Endothelial cell of umbilical vein (primary cell): ENCODE results near the gene UBE2F. TPM values are rescaled to one million over a fixed set of nuclear protein-coding genes. Genes with fewer than 3 reads are reported as not detected.

Experiments
- BruUV-seq: library from RNA; stranded (reverse); fragments of 400-500 nt; replicated peaks from 2 replicates; lab custom pipeline; 2021; lab: Mats Ljungman, UMichigan
- CTCF ChIA-PET: fragments of 300-600, 350-600 bp; sonication (Branson Sonifier 250); formaldehyde crosslinking; loops from one replicate; lab custom pipeline; 2021; ENCODE audit warnings: antibody characterized with exemption, inconsistent platforms; lab: Charles Lee
- POLR2A ChIA-PET: fragments of 300-600, 350-600 bp; sonication (Branson Sonifier 250); formaldehyde crosslinking; loops from one replicate; lab custom pipeline; 2021; ENCODE audit warnings: antibody characterized with exemption, inconsistent platforms; lab: Charles Lee
- DNase-seq: peaks from one replicate; pipeline ENCODE4 v3.0.0-alpha.2; 2011; ENCODE audit warnings: low read depth, low spot score
- FAIRE-seq: peaks from 2 replicates; lab custom pipeline; 2011; peaks lifted over from hg19 to GRCh38; lab: Jason Lieb, UNC
- H2AFZ ChIP-seq: 2 replicates; pipeline ENCODE4 v1.6.0; 2012; ENCODE audit warnings: low read depth, low read length, control low read depth, inconsistent platforms
- H3K27ac ChIP-seq: 2 replicates; pipeline ENCODE4 v1.5.1; 2011; ENCODE audit warnings: low read depth, mild to moderate bottlenecking, control low read depth, low read length, moderate library complexity; ENCODE audit not compliant: insufficient read depth
- H3K27me3 ChIP-seq, 2 experiments: 2 replicates each; pipeline versions ENCODE4 v1.6.0 to v1.6.1; 2011; ENCODE audit warnings: low read length in 2 of 2, mixed read lengths in 1 of 2; ENCODE audit not compliant: control insufficient read depth in 2 of 2, insufficient read depth in 2 of 2
- H3K36me3 ChIP-seq, 2 experiments: 2 replicates in 1 of 2; 3 replicates in 1 of 2; pipeline ENCODE4 v1.5.1; 2011; ENCODE audit warnings: low read length in 2 of 2, mild to moderate bottlenecking in 1 of 2, moderate library complexity in 1 of 2; ENCODE audit not compliant: control insufficient read depth in 2 of 2, insufficient read depth in 2 of 2; ENCODE audit errors: extremely low read depth in 1 of 2
- H3K4me1 ChIP-seq: 3 replicates; pipeline ENCODE4 v1.5.1; 2011; ENCODE audit warnings: mild to moderate bottlenecking, low read length; ENCODE audit not compliant: control insufficient read depth, insufficient read depth; ENCODE audit errors: extremely low read depth
- H3K4me2 ChIP-seq: 2 replicates; pipeline ENCODE4 v1.6.1; 2011; ENCODE audit warnings: low read length, control low read depth, mixed read lengths; ENCODE audit not compliant: insufficient read depth
- H3K4me3 ChIP-seq, 3 experiments: fragments of 200-600 bp in 1 of 3; sonication (generic), shearing (Covaris generic) in 1 of 3; replicated peaks in 1 of 3; 2 replicates each; pipeline ENCODE4 v1.5.1; 2011 to 2016; ENCODE audit warnings: control low read depth in 3 of 3, low read length in 3 of 3, mild to moderate bottlenecking in 2 of 3, inconsistent platforms in 1 of 3, low read depth in 1 of 3, moderate library complexity in 1 of 3; ENCODE audit not compliant: insufficient read depth in 1 of 3
- H3K79me2 ChIP-seq: 2 replicates; pipeline ENCODE4 v1.6.0; 2012; ENCODE audit warnings: low read length, inconsistent platforms; ENCODE audit not compliant: control insufficient read depth, insufficient read depth
- H3K9ac ChIP-seq: replicated peaks from 2 replicates; pipeline ENCODE3; 2011; ENCODE audit warnings: low read length, control low read depth; ENCODE audit not compliant: insufficient read depth; ENCODE audit errors: extremely low read depth
- H3K9me1 ChIP-seq: replicated peaks from 3 replicates; pipeline ENCODE4 v1.6.0; 2011; ENCODE audit warnings: mild to moderate bottlenecking, low read length; ENCODE audit not compliant: control insufficient read depth, insufficient read depth; ENCODE audit errors: extremely low read depth
- H3K9me3 ChIP-seq: replicated peaks from 2 replicates; pipeline ENCODE4 v1.5.1; 2012; ENCODE audit warnings: low read length, inconsistent platforms; ENCODE audit not compliant: control insufficient read depth, insufficient read depth
- H4K20me1 ChIP-seq: replicated peaks from 2 replicates; pipeline ENCODE3; 2011; ENCODE audit warnings: mild to moderate bottlenecking, low read length; ENCODE audit not compliant: control insufficient read depth, insufficient read depth; ENCODE audit errors: extremely low read depth
- CTCF ChIP-seq, 2 donors: IDR thresholded peaks; 1 replicate in 1 of 2; 2 replicates in 1 of 2; pipeline ENCODE4 v1.5.1; 2011; ENCODE audit warnings: low read length in 2 of 2, mild to moderate bottlenecking in 2 of 2, moderate library complexity in 2 of 2, control low read depth in 1 of 2, inconsistent platforms in 1 of 2, low read depth in 1 of 2; ENCODE audit not compliant: insufficient read depth in 1 of 2; ENCODE audit errors: extremely low read depth in 1 of 2
- EZH2 ChIP-seq: IDR thresholded peaks from 2 replicates; pipeline ENCODE4 v1.6.1; 2012; ENCODE audit warnings: borderline replicate concordance, low read depth, mild to moderate bottlenecking, moderate library complexity, low read length, inconsistent platforms; ENCODE audit not compliant: severe bottlenecking
- FOS ChIP-seq: IDR thresholded peaks from 2 replicates; pipeline ENCODE4 v1.6.1; 2011; ENCODE audit warnings: mild to moderate bottlenecking, low read length, moderate library complexity, borderline replicate concordance; ENCODE audit not compliant: insufficient read depth
- MAX ChIP-seq: IDR thresholded peaks from 2 replicates; pipeline ENCODE4 v1.6.1; 2011; ENCODE audit not compliant: insufficient read depth, insufficient read length
- MYC ChIP-seq: IDR thresholded peaks from one replicate; pipeline ENCODE4 v1.6.1; 2011; ENCODE audit warnings: mild to moderate bottlenecking, low read depth, low read length
- POLR2A ChIP-seq: IDR thresholded peaks from 2 replicates; pipeline ENCODE4 v1.6.1; 2012; ENCODE audit warnings: low read depth, mild to moderate bottlenecking, control low read depth, low read length
- POLR2AphosphoS5 ChIP-seq: IDR thresholded peaks from 2 replicates; pipeline ENCODE4 v1.6.1; 2012; ENCODE audit warnings: low read depth, mild to moderate bottlenecking, control low read depth, low read length, moderate library complexity; ENCODE audit not compliant: insufficient read depth
- dilution Hi-C: fragments of 300-500 bp; cut with MboI; formaldehyde crosslinking; loops from one replicate; pipeline ENCODE4 v1.15.0; 2019; ENCODE audit warnings: low sequenced_read_pairs; ENCODE audit not compliant: extremely low pct_ligation_motif_present
- intact Hi-C: fragments of 100-400 bp; cut with micrococcal nuclease; formaldehyde crosslinking; loops from one replicate; pipeline ENCODE4 v1.10.0; 2022
- polyA plus RNA-seq, 4 experiments: library from polyadenylated mRNA; depleted of rRNA in 3 of 4; stranded (reverse) in 3 of 4; unstranded in 1 of 4; fragments of >200 nt; gene quantifications; 2 replicates each; pipeline versions ENCODE4 v1.2.1 to v1.2.3, GENCODE V29; 2011 to 2012; ENCODE audit warnings: missing spikeins in 1 of 4
- total RNA-seq: library from RNA; stranded (reverse); gene quantifications from 2 replicates; pipeline ENCODE4 v1.2.3, GENCODE V29; 2021

The UBE2F gene
- total and polyA plus RNA-seq, 2 donors (not counting 3 experiments of a cell fraction or from before 2014, with no cell fraction given) = 42.3 to 45.6 TPM

- DNase-seq (no peak), FAIRE-seq (no peak)
- H3K27ac ChIP-seq = no peak overlapping the region
- no peak overlapping the region for H3K4me2 ChIP-seq
- TF ChIP-seq EZH2 (no peak), FOS (no peak), CTCF (IDR thresholded peaks at IDR 0.05; ENCODE audit: extremely low read depth in 1 of 2, insufficient read depth in 1 of 2, low read depth in 1 of 2, low read length in 2 of 2) (no peak), POLR2AphosphoS5 (no peak), POLR2A (no peak), MYC (no peak), MAX (no peak)
- dilution Hi-C loops = no loop called here
- no peak overlapping the region for H2AFZ ChIP-seq
- H3K9me1 ChIP-seq = no peaks in the 10 kb centered on the region
- no peaks in the 10 kb centered on the region for H4K20me1 ChIP-seq
- H3K4me1 ChIP-seq = no peaks in the 10 kb centered on the region
- no peaks in the 10 kb centered on the region for H3K9me3 ChIP-seq
- no TSS peak for BruUV-seq
- ChIA-PET CTCF (no interaction called here), POLR2A (no interaction called here)
- H3K36me3 ChIP-seq = peaks cover 0 to 18% of the 10 kb centered on the region in 2 experiments
- no peak overlapping the region for H3K9ac ChIP-seq
- H3K27me3 ChIP-seq = no peaks in the 10 kb centered on the region
- intact Hi-C loops = no loop called here
- no peak overlapping the region for H3K4me3 ChIP-seq
- no peaks in the 10 kb centered on the region for H3K79me2 ChIP-seq
Measured at GRCh38 chr2:238084761-238085160, 117.9 kb downstream of the UBE2F start.
